Stimulated activated memory B cell treated with anti-CD40 and anti-IgM and Interleukin-4, amounts not matched to agents 10 μg/mL and 1 μg/mL and 100 μg/mL, for 72 hours (primary cell): ENCODE measurements around the gene KREMEN2.
"Not testable (repeated sequence)": the region's sequence is repeated elsewhere in the genome, so short reads cannot be mapped to it uniquely, and the experiment has no call there.

ENCODE experiments used
- ATAC-seq: fragments of 150-1000 bp; cut with Tn5 transposase; 2 replicates; pipeline ENCODE4 v1.10.0; 2021
- H3K27ac Mint-ChIP-seq: one replicate; pipeline ENCODE4 v1.8.0; 2022; ENCODE audit warnings: mild to moderate bottlenecking, mixed read lengths
- H3K27me3 Mint-ChIP-seq: one replicate; pipeline ENCODE4 v1.8.0; 2022; ENCODE audit warnings: mixed read lengths
- H3K36me3 Mint-ChIP-seq: one replicate; pipeline ENCODE4 v1.8.0; 2022; ENCODE audit warnings: mixed read lengths
- H3K4me1 Mint-ChIP-seq: one replicate; pipeline ENCODE4 v1.8.0; 2022; ENCODE audit warnings: mixed read lengths
- H3K4me3 Mint-ChIP-seq: one replicate; pipeline ENCODE4 v1.8.0; 2022; ENCODE audit warnings: mild to moderate bottlenecking, moderate library complexity, mixed read lengths
- H3K9me3 Mint-ChIP-seq: one replicate; pipeline ENCODE4 v1.8.0; 2022; ENCODE audit warnings: mixed read lengths

Gene KREMEN2, protein sequence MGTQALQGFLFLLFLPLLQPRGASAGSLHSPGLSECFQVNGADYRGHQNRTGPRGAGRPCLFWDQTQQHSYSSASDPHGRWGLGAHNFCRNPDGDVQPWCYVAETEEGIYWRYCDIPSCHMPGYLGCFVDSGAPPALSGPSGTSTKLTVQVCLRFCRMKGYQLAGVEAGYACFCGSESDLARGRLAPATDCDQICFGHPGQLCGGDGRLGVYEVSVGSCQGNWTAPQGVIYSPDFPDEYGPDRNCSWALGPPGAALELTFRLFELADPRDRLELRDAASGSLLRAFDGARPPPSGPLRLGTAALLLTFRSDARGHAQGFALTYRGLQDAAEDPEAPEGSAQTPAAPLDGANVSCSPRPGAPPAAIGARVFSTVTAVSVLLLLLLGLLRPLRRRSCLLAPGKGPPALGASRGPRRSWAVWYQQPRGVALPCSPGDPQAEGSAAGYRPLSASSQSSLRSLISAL

DNA sequence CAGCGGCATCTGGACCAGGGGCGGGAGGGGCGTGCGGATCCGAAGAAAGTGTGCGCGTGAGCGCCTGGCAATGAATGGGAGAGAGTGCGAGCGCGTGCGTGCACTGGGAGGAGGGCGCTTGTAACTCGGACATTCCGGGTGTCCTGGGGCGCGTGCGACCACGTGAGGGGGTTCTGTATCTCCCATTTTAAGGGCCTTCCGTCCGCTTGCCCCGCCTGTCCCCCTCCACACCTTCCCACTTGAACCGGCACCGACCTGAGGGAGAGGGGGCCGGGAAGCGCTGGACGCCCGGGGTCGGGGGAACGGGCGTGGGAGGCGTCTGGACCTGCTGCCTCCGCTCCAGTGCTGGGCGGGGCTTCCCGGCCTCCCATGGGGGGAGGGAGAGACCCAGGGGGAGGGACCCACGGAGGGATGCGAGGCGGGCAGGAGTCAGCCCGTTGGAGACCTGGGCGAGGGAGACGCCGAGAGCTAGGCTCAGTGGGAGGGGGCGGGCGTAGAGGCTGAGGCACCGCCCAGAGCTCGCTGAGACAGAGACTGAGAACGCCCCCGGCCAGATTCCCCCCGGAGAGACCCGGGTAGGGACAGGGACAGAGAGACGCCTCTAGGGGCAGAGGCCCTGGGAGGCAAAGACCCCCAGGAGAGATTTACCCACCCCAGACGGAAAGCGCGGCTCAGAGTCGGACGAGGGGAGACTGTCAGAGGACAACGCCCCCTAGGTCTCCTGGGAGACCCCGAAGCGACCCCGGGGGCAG, at the start of gene KREMEN2:
TSS of gene KREMEN2 (plus strand) at position 553 of the 752 bp plus-strand sequence. CDS start 246 bp downstream, outside the sequence.
- peaks cover 51% of the 10 kb centered on the region for H3K4me1 Mint-ChIP-seq
- H3K9me3 Mint-ChIP-seq: no peaks in the 10 kb centered on the region
- peaks cover 72% of the 10 kb centered on the region for H3K27me3 Mint-ChIP-seq
- no peaks in the 10 kb centered on the region for H3K36me3 Mint-ChIP-seq
- no peak within 1 kb of the TSS for H3K27ac Mint-ChIP-seq
- H3K4me3 Mint-ChIP-seq: peak within 1 kb of the TSS; percentile 79
- ATAC-seq: no peak

GRCh38 chr16:2915196-2915929, 48.7 kb upstream of the KREMEN2 start:
- no peak overlapping the region for H3K27ac Mint-ChIP-seq
- H3K36me3 Mint-ChIP-seq: peaks cover 18% of the 10 kb centered on the region
- no peaks in the 10 kb centered on the region for H3K9me3 Mint-ChIP-seq
- ATAC-seq: no peak
- H3K4me1 Mint-ChIP-seq: peaks cover 25% of the 10 kb centered on the region
- no peak overlapping the region for H3K4me3 Mint-ChIP-seq
- no peaks in the 10 kb centered on the region for H3K27me3 Mint-ChIP-seq

- no peak overlapping the region for H3K4me3 Mint-ChIP-seq
- peaks cover 28% of the 10 kb centered on the region for H3K36me3 Mint-ChIP-seq
- H3K27me3 Mint-ChIP-seq: no peaks in the 10 kb centered on the region
- peaks cover 6% of the 10 kb centered on the region for H3K4me1 Mint-ChIP-seq
- no peak for ATAC-seq
- H3K27ac Mint-ChIP-seq: no peak overlapping the region
- no peaks in the 10 kb centered on the region for H3K9me3 Mint-ChIP-seq
Measured at GRCh38 chr16:2919511-2920255, 44.4 kb upstream of the KREMEN2 start.

DNA sequence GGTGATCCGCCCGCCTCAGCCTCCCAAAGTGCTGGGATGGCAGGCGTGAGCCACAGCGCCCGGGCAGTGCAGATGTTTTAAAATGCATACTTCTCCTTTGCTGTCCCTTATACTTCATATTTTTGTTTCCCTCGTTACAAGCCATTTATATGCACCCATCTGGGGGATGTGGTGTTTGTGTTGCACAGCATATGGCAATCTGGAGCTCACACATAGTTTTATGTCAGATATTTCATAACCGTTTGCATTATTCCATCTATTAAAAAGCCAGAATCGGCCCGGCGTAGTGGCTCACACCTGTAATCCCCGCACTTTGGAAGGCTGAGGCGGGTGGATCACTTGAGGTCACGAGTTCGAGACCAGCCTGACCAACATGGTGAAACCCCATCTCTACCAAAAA, 40.6 kb upstream of the KREMEN2 start:
- peaks cover 28% of the 10 kb centered on the region for H3K36me3 Mint-ChIP-seq
- H3K27ac Mint-ChIP-seq: no peak overlapping the region
- ATAC-seq: no peak

DNA sequence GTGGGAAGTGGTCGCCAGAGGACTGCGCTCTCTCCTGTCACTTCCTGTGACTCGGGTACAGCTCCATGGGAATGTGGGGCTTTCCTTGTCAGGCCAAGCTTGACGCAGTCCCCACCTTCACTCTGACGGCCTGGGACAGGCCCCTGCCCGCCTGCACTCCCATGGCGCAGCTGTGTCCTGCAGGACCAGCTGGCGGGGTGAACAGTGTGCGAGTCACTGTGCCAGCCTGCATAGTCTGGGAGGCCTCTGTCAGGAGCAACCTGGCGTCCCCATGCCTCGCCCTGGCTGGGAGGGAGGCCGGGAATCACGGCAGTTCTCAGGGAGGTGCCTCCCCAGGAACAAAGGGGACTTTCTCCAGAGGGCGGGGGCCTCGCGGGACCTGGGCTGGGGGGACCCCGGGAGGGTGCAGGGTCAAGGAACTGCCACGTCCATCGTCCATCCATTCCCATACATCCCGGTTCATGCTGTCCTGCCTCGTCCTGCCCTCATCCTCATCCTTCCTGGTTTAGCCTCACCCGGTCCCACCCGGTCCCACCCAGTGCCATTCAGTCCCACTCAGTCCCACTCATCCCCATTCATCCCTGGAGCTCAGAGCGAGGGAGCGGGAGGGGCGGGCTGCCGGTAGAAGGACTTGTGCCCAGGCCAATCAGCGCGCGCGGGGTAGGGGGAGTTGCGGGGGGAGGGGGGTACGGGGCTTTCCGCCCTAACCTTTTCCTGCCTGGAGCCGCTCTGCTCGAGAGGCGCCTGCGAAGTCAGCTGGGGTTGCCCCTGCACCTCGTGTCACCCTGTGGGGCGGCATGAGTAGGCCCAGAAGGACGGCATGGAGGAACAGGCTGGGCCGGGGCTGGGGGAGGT, 38.9 kb upstream of the KREMEN2 start:
- H3K9me3 Mint-ChIP-seq: no peaks in the 10 kb centered on the region
- no peaks in the 10 kb centered on the region for H3K27me3 Mint-ChIP-seq
- no peak for ATAC-seq
- no peak overlapping the region for H3K4me3 Mint-ChIP-seq
- H3K36me3 Mint-ChIP-seq: peaks cover 15% of the 10 kb centered on the region
- no peak overlapping the region for H3K27ac Mint-ChIP-seq
- peaks cover 11% of the 10 kb centered on the region for H3K4me1 Mint-ChIP-seq

More for the DNA sequence above, 40.6 kb upstream of the KREMEN2 start:
- Mint-ChIP-seq H3K4me3 (no peak overlapping the region), H3K4me1 (peaks cover 17% of the 10 kb centered on the region), H3K27me3 (no peaks in the 10 kb centered on the region), H3K9me3 (no peaks in the 10 kb centered on the region)

DNA sequence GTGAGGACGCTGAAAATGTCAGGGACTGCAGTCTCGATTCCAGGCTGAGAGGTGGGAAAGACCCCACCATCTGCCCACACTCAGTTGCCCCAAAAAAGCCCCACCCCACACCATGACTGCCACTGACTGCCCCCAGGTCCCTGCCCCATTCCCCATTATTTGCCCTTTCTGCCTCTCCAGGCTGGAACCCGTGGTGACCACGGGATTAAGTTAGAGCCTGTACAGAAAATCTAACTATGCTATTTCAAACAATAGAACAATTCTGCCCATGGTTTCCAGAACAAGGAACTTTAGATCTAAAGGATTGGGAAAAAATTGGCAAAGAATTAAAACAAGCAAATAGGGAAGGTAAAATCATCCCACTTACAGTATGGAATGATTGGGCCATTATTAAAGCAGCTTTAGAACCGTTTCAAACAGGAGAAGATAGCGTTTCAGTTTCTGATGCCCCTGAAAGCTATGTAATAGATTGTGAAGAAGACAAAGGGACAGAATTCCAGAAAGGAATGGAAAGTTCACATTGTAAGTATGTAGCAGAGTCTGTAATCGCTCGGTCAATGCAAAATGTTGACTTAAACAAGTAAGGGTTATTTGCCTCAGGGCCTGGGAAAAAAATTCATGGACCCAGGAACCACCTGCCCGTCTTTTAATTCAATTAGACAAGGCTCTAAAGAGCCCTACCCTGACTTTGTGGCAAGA, 38.0 kb upstream of the KREMEN2 start:
- Mint-ChIP-seq H3K4me1 (peaks cover 11% of the 10 kb centered on the region), H3K27ac (no peak overlapping the region)

GRCh38 chr16:2926650-2926999, 37.5 kb upstream of the KREMEN2 start:
- peaks cover 15% of the 10 kb centered on the region for H3K36me3 Mint-ChIP-seq
- peaks cover 11% of the 10 kb centered on the region for H3K4me1 Mint-ChIP-seq
- H3K4me3 Mint-ChIP-seq: peak overlapping the region; percentile 60
- ATAC-seq: no peak
- no peaks in the 10 kb centered on the region for H3K9me3 Mint-ChIP-seq
- H3K27ac Mint-ChIP-seq: peak overlapping the region; percentile 22
- no peaks in the 10 kb centered on the region for H3K27me3 Mint-ChIP-seq

More for the DNA sequence above, 38.0 kb upstream of the KREMEN2 start:
- no peak for ATAC-seq
- H3K4me3 Mint-ChIP-seq: no peak overlapping the region
- no peaks in the 10 kb centered on the region for H3K27me3 Mint-ChIP-seq
- H3K9me3 Mint-ChIP-seq: no peaks in the 10 kb centered on the region
- H3K36me3 Mint-ChIP-seq: peaks cover 15% of the 10 kb centered on the region

GRCh38 chr16:2927010-2927646, 36.9 kb upstream of the KREMEN2 start:
- no peaks in the 10 kb centered on the region for H3K9me3 Mint-ChIP-seq
- H3K27me3 Mint-ChIP-seq: no peaks in the 10 kb centered on the region
- peaks cover 11% of the 10 kb centered on the region for H3K4me1 Mint-ChIP-seq
- peak overlapping the region; percentile 60 for H3K4me3 Mint-ChIP-seq
- peak; percentile 96 for ATAC-seq
- peaks cover 11% of the 10 kb centered on the region for H3K36me3 Mint-ChIP-seq
- H3K27ac Mint-ChIP-seq: peak overlapping the region; percentile 22

DNA sequence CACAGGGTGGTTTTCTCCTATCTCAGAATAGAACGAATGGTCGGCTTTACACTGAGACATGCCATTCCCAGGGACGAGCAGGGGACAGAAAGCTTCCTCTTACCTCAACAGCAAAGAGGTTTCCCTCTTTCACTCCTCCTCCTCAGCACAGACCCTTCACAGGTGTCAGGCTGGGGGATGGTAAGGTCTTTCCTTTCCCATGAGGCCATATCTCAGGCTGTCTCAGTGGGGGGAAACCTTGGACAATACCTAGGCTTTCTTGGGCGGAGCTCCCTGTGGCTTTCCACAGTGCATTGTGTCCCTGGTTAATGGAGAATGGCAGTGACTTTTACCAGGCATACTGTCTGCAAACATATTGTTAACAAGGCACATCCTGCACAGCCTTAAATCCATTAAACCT, 35.9 kb upstream of the KREMEN2 start:
- not testable (repeated sequence) for H3K9me3 Mint-ChIP-seq, ATAC-seq, H3K27me3 Mint-ChIP-seq, H3K36me3 Mint-ChIP-seq, H3K4me3 Mint-ChIP-seq, H3K27ac Mint-ChIP-seq
- H3K4me1 Mint-ChIP-seq: peaks cover 11% of the 10 kb centered on the region

DNA sequence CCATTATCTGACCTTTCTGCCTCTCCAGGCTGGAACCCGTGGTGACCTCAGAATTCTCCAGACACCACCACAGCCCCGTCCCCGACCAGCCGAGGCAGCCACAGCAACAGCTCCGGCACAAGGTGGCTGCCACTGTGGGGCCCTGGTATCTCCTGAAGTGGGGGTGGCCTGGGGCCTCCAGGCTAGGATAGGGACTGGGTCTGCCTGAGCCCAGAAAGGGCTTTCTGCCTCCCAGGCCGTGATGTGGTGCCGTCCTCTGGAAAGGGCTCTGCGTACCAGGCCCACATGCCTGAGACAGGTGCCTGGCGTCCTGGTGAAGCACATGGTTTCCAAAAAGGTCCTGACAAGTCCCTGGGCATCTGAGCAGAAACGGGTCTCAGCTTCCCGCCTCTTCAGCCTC, 35.3 kb upstream of the KREMEN2 start:
- Mint-ChIP-seq H3K4me3 (no peak overlapping the region), H3K4me1 (peaks cover 11% of the 10 kb centered on the region), H3K36me3 (peaks cover 12% of the 10 kb centered on the region), H3K27me3 (no peaks in the 10 kb centered on the region), H3K27ac (no peak overlapping the region), H3K9me3 (no peaks in the 10 kb centered on the region)
- no peak for ATAC-seq

DNA sequence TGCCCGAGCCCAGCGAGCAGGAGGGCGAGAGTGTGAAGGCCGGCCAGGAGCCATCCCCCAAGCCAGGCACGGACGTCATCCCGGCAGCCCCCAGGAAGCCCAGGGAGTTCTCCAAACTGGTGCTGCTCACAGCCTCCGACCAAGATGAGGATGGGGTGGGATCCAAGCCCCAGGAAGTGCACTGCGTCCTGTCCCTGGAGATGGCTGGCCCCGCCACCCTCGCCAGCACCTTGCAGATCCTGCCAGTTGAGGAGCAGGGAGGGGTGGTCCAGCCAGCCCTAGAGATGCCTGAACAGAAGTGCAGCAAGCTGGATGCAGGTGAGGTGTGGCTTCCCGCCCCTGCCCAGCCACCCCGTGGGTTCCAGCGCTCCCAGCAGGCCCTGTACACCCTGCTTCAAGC, 34.4 kb upstream of the KREMEN2 start:
- Mint-ChIP-seq H3K9me3 (no peaks in the 10 kb centered on the region), H3K4me1 (peaks cover 11% of the 10 kb centered on the region), H3K36me3 (peaks cover 21% of the 10 kb centered on the region), H3K27ac (no peak overlapping the region), H3K27me3 (no peaks in the 10 kb centered on the region), H3K4me3 (no peak overlapping the region)
- ATAC-seq: no peak

DNA sequence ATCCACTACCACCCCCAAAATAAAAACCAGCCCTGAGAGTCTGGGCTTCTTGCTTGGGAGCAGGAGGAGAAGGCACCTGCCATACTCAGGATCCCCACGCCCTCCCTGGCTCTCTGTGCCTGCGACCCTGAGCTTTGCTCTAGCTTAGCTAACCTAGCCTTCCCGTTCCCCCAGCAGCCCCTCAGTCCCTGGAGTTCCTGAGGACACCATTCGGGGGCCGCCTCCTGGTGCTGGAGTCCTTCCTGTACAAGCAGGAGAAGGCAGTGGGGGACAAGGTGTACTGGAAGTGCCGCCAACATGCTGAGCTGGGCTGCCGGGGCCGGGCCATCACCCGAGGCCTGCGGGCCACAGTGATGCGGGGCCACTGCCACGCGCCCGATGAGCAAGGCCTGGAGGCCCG, 33.8 kb upstream of the KREMEN2 start:
- ATAC-seq: no peak
- Mint-ChIP-seq H3K4me3 (no peak overlapping the region), H3K36me3 (peaks cover 27% of the 10 kb centered on the region), H3K9me3 (no peaks in the 10 kb centered on the region), H3K27me3 (no peaks in the 10 kb centered on the region), H3K27ac (no peak overlapping the region), H3K4me1 (peaks cover 11% of the 10 kb centered on the region)

DNA sequence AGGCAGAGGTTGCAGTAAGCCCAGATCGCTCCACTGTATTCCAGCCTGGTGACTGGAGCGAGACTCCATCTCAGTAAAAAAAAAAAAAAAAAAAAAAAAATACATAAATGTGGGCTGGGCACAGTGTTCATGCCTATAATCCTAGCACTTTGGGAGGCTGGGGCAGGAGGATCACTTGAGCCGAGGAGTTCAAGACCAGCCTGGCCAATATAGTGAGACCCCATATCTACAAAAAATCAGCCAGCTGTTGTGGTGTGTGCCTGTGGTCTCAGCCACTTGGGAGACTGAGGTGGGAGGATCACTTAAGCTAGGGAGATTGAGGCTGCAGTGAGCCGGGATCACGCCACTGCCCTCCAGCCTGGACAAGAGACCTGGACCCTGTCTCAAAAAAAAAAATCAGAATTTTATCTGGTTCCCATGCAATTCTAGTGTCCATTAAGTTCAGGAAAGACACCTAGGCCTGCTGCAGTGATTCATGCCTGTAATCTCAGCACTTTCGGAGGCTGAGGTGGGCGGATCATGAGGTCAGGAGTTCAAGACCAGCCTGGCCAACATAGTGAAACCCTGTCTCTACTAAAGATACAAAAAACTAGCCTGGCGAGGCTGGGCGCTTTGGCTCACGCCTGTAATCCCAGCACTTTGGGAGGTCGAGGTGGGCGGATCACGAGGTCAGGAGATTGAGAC, 32.7 kb upstream of the KREMEN2 start:
- ATAC-seq, H3K9me3 Mint-ChIP-seq, H3K27me3 Mint-ChIP-seq, H3K4me3 Mint-ChIP-seq, H3K27ac Mint-ChIP-seq: not testable (repeated sequence)
- H3K4me1 Mint-ChIP-seq: peaks cover 11% of the 10 kb centered on the region
- H3K36me3 Mint-ChIP-seq: peaks cover 37% of the 10 kb centered on the region
